ENCODE data around the gene TRIM71.

Gene TRIM71

GRCh38 chr3:32869513-32870047 is 51.8 kb downstream of the TRIM71 start:
- DNase-seq: no peak

DNA sequence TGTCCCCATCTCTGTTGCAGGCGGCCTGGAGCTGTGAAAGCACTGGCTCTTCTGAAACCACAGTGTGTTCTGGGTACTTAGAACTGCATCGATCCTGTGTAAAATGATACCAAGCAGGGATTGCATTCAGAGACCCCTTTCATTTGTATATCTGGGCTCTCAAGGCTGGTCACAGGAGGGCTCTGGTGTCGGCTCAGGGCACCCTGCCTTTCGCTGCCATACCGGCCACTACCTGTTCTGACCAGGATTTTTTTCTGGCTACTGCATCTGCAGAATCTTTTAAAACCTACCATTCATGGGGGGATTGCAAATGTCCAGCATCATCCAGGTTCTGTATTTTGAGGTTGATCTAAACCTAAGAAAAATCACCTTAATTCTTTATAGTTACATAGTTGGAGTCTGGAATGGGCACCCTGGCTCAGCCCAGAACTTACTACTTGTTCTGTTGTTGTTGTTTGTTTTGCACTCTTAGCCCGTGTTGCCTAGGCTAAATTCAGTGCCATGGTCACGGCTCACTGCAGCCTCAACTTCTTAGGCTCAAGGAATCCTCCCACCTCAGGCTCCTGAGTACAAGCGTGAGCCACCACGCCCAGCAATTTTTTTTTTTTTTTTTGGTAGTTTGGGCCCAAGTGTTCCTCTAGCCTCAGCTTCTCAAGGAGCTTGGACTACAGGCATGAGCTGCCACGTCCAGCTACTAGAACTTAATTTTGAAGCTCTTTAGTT is 52.7 kb downstream of the TRIM71 start:
- DNase-seq: no peak

GRCh38 chr3:32871273-32871672 is 53.5 kb downstream of the TRIM71 start:
- DNase-seq: no peak

GRCh38 chr3:32872487-32873382 is 54.9 kb downstream of the TRIM71 start:
- peak; percentile 84 for DNase-seq

- peak; percentile 6 for DNase-seq
Observed at GRCh38 chr3:32873531-32874130, 55.8 kb downstream of the TRIM71 start.

DNA sequence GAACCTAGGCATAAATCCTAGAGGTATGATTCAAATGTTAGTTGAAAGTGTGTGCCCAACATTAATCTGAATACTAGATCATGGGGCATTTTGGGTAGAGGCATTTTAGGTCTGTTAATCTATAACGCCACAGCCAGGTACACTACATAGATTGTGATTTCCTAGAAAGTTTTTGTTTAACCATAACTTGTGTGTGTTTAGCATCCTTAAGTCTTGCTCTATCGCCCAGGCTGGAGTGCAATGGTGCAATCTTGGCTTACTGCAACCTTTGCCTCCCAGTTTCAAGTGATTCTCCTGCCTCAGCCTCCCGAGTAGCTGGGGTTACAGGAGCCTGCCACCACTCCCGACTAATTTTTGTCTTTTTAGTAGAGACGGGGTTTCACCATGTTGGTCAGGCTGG is 59.1 kb downstream of the TRIM71 start:
- DNase-seq: no peak

DNA sequence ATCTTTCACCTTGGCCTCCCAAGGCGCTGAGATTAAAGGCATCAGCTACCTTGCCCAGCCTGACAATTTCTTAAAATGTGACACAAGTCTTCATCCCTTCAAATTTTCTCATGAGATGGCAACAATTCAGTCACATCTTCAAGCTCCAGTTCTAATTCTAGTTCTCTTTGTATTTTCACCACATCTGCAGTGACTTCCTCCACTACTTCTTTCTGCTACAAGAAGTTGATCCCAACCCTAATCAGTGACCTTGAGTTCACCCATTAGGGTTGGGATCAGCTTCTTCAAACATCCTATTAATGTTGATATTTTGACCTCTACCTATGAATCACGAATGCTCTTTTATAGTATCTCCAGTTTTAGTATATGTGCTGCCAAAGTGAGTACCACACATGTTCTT is 59.8 kb downstream of the TRIM71 start:
- DNase-seq: no peak

DNA sequence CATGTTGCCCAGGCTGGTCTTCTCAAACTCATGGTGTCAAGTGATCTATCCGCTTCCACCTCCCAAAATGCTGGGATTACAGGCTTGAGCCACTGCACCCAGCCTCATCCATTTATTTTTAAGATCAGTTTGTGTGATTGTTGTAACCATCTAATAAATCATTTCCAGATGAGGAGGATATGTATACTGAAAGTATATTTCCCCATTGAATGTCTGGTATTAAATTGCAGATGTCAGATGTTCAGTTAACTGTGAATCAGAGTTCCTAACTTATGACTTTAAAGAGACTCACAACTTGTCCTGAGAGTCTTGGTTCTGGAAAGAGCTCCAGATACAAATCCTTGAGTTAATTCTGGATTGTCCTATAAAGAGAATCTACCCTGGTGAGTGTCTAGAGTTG is 62.4 kb downstream of the TRIM71 start:
- no peak for DNase-seq

DNA sequence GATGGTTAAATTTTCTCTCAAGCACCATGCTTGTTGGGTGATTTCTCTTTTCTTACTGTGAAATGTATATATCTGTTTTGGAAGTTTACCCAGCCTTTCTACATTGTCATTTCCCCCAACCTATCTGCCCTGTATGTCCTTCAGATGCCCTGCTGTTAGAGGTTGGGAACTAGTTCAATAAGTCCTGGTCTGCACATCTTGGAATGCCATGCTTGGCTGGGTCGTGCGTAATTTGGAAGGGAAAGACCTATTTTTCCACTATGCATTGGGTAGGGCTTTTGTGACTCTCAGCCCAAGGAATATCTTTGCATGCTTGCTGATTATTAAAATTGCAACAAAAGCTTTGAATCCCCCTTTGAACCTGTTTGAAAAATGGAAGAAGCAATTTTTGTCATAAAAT is 63.8 kb downstream of the TRIM71 start:
- DNase-seq: no peak

- no peak for DNase-seq
Observed at GRCh38 chr3:32882189-32882588, 64.4 kb downstream of the TRIM71 start.

- DNase-seq: no peak
Observed at GRCh38 chr3:32882603-32883025, 64.8 kb downstream of the TRIM71 start.

- DNase-seq: no peak
Observed at GRCh38 chr3:32883817-32884216, 66.0 kb downstream of the TRIM71 start.

DNA sequence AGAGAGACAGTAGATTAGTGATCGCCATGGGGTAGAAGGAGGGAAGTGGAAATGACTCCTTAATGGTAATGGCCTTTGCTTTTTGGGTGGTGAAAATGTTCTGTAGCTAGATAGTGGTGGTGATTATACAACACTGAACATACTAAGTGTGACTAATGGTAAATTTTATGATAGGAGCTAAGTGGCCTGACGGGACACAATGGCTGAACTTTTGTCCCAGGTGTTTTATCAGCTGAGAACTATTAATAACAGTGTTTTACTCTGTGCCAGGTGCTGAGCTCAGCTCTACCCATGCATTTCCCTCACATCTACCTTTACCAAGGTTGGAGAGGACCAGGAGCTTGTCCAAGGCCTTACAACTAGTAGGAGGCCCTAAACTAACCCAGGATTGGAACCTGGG is 66.8 kb downstream of the TRIM71 start:
- DNase-seq: no peak

DNA sequence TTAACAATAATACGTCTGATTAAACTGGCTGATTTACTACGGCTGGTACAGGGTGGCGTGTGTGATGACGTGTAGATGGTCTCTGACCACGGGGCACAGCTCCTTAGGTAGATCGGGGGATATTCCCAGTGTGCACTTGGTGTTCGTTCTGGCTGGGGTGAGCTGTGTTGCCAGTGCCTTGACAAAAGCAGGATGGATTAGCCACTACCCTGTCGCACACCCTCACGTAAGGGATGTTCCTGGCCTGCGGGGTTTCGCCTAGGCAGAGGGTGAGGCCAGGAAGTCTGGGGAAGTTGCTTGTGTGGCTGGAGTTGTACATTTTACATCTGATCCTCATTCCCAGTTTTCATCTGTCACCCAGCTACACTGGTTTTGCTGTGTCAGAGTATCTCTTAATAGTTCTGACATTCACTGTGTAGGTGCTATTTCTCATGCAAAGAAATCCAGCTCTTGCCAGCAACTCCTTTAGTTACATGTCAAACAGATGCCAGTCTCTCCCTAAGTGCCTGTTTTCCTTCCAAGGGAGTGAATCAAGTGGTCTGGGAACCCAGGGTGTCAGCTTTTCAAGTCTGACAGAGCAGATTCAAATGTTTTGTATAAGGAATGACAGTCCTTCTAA is 67.6 kb downstream of the TRIM71 start:
- no peak for DNase-seq

DNA sequence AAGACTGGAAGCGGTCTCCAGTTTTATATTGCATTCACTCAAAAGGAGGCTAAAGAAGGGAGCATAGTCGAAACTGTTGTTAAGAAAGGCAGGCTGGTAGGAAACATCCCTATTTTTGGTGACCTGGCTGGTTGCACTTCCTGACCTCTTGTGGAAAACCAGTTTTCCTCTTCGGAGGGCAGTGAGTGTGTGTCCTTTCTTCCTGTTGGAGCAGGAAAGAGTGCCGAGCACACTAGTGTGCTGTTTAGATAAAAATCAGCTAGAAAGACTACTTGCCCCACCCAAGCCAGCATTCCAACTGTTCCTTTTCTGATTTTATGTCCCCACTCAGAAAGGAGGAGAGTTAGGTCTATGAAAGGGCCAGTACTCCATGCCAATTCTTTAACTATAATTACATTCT is 68.5 kb downstream of the TRIM71 start:
- no peak for DNase-seq

GRCh38 chr3:32886911-32887310 is 69.1 kb downstream of the TRIM71 start:
- DNase-seq: no peak

DNA sequence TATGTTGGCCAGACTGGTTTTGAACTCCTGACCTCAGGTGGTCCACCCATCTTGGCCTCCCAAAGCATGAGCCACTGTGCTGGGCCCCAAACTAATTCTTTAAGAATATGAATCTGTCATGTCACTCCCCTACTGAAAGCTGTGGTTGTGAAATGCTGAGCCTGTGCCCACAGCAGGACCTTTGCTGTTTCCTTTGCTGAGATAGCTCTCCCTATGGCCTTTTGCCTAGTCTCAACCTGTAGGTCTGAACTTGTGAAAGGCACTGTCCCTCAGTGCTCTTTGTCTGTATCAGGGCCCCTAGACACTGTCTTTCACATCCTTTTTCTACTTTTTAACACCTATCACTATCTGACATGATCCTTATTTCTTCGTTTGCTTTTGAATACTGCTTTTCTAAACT is 70.9 kb downstream of the TRIM71 start:
- no peak for DNase-seq

GRCh38 chr3:32890420-32891276 is 72.9 kb downstream of the TRIM71 start:
- no peak for DNase-seq

DNA sequence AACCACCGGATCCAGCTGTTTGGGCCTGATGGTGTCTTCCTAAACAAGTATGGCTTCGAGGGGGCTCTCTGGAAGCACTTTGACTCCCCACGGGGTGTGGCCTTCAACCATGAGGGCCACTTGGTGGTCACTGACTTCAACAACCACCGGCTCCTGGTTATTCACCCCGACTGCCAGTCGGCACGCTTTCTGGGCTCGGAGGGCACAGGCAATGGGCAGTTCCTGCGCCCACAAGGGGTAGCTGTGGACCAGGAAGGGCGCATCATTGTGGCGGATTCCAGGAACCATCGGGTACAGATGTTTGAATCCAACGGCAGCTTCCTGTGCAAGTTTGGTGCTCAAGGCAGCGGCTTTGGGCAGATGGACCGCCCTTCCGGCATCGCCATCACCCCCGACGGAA is 73.6 kb downstream of the TRIM71 start:
- no peak for DNase-seq

- DNase-seq: no peak
Observed at GRCh38 chr3:32892625-32893598, 75.1 kb downstream of the TRIM71 start.

- no peak for DNase-seq
Observed at GRCh38 chr3:32894977-32895376, 77.2 kb downstream of the TRIM71 start.
